Measurements from ENCODE around the gene PLEKHO1.
"Not testable (repeated sequence)": the region's sequence is repeated elsewhere in the genome, so short reads cannot be mapped to it uniquely, and the experiment has no call there.

Gene PLEKHO1, protein sequence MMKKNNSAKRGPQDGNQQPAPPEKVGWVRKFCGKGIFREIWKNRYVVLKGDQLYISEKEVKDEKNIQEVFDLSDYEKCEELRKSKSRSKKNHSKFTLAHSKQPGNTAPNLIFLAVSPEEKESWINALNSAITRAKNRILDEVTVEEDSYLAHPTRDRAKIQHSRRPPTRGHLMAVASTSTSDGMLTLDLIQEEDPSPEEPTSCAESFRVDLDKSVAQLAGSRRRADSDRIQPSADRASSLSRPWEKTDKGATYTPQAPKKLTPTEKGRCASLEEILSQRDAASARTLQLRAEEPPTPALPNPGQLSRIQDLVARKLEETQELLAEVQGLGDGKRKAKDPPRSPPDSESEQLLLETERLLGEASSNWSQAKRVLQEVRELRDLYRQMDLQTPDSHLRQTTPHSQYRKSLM

DNA sequence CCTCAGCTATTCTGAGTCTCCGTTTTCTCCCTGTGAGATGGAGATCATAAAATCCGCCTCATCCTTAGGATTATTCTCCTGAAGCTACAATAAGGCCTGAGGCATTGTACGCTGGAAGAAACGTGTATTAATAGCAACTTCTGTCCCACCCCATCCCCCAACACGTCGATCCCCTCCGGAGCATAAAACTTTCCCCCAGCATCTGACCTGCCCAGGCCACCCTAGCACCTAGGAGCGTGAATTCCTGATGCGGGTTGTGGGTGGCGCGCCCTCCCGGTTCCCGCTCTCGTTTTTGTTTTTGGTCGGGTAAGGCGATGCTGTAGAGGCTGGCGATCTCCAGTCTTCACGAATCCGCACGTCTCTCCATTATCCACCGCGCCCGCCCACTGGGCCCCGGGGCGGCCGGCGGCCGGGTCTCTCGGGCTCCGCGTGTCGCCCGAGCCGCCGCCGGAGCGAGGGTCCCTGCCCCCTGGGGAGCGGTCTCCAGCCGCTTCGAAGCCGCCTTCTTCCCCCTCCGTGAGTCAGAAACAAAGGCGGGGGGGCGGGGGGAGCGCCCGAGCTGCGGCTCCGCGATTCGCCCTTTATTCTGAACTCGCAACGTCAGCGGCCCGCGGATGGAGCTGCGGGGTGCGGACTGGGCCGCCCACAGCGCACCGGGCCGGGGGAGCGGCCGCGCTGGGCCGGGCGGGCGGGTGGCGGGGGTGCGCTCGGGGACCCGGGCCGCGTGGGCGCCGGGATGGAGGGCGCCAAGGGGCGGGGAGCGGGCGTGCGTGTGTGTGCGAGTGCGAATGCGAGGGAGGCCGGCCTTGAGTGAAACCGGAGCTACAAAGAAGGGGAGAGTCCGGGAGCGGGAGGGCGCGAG is at the start of gene PLEKHO1:
PLEKHO1 (plus strand) TSS at position 646 of the 862 bp plus-strand sequence. CDS start 342 bp downstream, outside the sequence.
- DNase-seq (ENCODE audit: low spot score), result peak; percentile 52

DNA sequence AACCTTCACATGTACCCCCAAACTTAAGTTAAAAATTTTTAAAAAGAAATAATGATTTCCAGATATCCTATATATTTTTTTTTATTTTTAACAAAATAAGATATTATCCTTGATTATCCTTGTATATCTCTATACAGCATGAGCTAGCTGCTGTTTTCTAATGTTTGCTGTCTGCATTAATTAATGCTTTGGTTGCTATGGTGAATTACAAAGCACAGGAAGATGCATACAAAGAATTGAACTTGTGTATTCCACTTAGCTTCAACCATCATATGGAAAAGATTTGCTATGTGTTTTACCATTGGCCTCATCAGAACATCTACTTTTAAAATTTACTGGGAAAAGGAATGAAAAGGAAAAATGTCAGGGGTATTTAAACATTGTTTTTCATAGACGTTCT is 46.7 kb upstream of the PLEKHO1 start:
- DNase-seq (ENCODE audit: low spot score), result no peak

DNA sequence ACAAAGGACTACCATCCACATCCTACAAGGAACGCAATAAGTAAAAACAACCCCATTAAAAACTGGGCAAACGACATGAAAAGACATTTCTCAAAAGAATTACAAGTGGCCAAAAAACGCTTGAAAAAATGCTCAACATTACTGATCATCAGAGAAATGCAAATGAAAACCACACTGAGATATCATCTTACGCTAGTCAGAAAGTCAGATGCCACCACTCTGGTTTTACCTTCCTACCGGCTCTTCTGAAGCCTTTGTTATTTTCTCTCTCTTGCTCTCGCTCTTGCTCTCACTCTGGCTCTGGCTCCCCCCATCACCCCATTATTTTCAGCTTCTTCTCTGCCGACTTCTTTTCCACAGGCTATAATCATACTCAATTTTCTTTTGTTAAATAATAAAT is 43.4 kb upstream of the PLEKHO1 start:
- DNase-seq (ENCODE audit: low spot score), result no peak

DNA sequence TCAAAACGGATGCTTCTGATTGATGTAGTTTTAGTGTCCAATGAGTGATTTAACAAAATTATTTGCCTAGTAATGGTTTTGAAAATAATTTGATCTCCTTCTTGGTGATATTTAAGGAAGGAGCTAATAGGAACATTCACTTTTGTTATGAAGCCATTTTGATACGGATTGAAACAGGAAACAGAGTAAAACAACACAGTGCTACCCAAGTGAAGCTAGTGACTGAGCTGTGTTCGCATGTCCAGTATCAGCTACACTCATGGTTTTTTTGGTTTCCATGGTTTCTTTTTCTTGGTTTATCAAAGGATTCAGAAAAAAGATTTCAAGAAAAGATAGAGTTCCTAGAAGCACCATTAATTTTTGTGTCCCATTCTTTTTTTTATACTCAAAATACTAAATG is 40.1 kb upstream of the PLEKHO1 start:
- no peak for DNase-seq (ENCODE audit: low spot score)

DNA sequence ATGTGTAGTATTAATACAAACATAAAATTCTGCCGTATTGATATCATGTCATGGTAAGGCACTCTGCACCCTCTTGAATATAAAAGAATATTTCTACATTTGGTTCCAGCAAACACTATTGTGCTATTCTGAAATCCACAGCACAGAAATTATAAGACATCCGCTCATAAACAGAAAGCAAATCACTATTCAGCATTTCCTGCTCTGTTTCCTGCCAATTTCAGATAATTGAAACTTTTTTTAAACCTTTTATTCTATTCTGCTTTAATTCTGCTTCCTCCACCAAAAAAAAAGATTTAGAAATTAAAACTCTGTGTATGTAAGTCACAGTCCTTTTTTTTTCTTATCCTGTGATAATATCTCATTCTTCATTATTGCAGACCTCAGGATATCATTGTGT is 39.6 kb upstream of the PLEKHO1 start:
- no peak for DNase-seq (ENCODE audit: low spot score)

DNA sequence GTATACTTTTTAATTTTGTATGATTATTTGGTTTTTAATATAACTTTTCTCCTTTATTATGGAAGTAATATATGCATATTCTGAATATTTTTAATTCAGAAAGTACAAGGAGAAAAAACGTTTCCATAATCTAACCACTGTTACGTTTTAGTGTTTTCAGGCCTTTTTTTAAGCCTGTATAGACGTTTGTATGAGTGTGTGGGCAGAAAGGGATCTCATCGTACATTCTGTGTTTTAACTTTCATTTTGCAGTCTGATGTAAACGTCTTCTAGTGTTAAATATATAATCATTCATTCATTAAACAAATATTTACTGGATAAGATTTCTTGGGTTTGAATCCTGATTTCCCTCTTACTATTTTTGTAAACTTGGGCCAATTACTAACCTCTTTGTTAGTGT is 38.0 kb upstream of the PLEKHO1 start:
- no peak for DNase-seq (ENCODE audit: low spot score)

DNA sequence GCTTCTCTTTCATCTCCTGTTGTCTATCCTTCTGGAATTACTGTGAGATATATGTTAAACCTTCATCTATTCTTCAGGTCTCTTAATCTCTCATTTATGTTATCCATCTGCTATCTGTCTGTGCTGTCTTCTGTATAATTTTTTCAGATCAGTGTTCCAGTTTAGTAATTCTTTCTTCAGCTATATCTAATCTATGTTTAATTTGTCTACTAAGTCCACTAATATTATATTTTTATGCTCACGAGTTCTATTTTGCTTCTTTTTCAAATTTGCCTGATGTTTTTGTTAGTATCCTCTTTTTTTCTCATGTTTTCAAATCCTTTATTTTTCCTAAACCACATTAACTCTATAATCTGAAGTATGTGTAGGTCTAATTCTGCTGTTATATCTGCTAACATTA is 34.6 kb upstream of the PLEKHO1 start:
- no peak for DNase-seq (ENCODE audit: low spot score)

DNA sequence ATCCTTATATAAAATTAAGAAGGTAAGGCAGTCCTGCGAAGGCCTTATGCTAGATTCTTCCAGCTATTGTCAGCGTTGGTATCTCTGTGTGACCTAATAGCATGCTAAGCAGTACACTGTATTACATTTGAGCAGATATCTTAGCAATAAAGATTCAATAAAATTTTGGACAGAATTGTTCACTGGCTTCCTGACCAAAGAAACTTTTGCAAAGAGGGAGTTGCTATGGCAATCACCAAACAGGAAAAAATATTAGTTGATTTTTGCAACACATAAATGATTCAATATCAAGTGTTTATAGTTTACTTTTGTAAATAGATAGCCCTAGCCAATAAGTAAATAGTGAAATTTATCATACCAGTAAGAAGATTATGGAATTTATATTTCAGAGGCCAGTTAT is 31.0 kb upstream of the PLEKHO1 start:
- no peak for DNase-seq (ENCODE audit: low spot score)

DNA sequence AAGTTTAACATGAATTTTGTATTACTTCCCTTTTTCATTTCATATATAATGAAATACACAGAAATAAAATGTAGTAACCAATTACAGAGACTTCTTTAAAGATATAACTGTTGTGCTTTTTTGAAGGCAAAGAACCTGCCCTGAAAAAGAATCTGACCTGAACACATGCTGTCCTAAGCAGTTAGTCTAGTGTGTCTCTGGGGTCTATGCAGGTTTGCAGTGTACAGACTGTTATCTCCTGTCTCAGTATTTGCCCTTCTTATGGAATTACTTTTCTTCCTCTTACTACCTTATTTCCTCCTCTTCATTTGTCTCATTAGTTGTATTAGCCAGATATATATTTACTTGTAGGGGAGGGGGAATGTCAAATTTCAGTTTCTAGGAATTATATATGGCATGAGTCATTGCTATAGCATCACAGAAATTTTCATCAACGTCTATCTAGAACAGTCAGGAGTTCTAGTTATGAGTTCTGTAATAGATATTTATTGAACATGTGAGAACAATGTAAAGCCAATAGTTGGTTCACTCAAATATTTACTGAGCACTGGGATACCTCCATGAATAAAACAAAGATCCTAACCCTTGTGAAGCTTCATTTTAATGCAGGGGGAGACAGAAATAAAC is 28.4 kb upstream of the PLEKHO1 start:
- DNase-seq (ENCODE audit: low spot score), result no peak

DNA sequence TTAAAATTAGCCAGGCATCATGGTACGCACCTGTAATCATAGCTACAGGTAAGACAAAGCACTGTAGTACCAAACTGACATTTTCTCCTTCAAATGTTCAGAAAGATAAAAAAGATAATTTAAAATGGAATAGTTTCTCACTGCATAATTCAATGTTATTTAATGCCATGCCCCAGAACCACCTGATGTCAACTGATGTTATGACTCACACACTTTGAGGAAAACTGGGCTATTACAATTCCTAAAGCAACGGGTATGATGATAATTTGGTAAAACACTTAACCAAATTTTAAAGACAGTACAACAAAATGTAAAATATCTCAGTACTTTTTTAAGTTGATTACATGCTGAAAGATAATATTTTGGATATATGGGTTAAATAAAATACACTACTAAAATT is 22.9 kb upstream of the PLEKHO1 start:
- DNase-seq (ENCODE audit: low spot score), result no peak

DNA sequence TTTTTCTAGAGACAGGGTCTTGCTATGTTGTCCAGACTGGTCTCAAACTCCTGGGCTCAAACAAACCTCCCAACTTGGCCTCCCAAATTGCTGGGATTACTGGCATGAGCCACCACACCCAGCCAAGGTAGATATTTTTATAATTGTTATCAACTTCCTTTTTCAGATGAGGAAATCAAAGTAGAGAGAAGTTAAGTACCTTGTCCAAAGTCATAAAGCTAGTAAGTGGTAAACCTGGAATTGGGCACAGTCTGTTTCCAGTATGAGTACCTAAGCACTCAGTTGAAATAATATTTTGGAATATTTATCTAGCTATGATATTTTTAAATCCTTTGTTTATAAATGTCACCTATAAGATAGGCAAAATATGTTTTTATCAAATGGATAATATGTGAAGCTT is 22.3 kb upstream of the PLEKHO1 start:
- DNase-seq (ENCODE audit: low spot score), result no peak

DNA sequence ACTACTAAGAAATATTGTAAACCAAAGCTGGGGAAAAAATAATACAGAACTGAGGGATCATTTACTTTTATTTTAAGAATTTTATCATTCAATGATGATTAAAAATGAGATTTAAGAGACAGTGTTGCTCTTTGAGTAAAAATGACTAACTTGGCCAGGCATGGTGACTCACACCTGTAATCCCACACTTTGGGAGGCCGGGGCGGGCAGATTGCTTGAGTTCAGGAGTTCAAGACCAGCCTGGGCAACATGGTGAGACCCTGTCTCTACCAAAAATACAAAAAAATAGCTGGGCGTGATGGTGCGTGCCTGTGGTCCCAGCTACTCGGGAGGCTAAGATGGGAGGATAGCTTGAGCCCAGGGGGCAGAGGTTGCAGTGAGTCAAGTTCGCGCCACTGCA is 21.8 kb upstream of the PLEKHO1 start:
- no peak for DNase-seq (ENCODE audit: low spot score)

DNA sequence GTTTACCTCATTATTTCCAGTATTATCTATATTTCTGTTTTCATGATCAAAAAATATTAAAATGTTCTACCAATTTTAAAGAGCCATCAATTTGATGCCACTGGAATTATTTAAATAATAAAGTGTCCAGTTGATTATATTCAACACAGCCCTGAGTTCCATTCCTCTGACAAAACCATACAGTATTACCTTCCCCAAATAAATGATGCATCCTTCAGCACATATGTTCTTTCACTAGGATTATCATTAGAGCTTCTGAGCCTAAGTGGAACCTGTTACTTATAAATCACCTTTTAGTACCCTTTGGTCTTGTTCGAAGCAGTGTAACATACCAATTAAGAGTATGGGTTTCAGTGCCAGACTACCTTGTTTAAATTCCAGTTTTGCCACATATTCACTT is 17.3 kb upstream of the PLEKHO1 start:
- no peak for DNase-seq (ENCODE audit: low spot score)

DNA sequence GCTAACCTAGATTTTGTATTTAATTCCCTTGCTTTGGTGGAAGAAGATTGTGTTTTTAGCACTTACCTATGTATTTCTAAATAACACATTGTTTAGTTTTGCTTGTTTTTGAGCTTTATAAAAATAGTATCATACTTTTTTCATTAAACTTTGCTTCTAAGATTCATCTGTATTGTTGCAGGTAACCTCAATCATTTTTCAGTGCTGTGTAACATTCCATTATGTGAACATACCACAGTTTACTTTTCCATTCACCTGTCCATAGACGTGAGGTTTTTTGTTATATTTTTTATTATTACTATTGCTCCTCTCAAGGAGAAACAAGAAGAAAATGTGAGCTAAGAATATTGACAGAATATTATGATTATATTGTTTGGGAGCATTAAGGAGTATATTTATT is 15.2 kb upstream of the PLEKHO1 start:
- DNase-seq (ENCODE audit: low spot score), result no peak

DNA sequence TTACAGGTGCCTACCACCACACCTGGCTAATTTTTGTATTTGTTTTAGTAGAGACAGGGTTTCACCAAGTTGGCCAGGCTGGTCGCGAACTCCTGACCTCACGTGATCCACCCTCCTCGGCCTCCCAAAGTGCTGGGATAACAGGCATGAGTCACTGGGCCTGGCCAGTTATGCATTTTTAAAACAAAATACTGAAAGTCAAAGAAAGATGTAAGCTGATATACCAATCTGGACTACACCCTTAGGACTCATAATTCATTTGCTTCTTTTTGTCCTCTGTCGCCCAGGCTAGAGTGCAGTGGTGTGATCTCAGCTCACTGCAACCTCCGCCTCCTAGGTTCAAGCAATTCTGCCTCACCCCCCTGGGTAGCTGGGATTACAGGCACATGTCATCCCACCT is 14.3 kb upstream of the PLEKHO1 start:
- not testable (repeated sequence) for DNase-seq (ENCODE audit: low spot score)

DNA sequence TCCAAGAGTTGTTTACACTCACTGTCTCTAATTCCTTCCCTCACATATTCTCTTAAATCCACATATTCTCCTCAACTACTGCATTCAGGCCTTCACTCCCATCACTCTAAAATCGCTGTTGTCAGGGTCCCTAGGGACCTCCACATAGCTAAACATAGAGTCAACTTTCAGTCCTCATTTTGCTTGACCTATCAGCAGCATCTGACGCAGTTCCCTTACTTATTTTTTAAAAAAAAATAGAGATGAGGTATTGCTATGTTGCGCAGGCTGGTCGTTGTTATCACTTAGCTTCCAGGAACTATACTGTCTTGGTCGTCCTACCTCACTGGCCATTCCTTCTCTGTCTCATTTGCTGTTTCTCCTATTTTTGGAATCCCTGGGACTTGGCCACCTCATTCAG is 11.7 kb upstream of the PLEKHO1 start:
- DNase-seq (ENCODE audit: low spot score), result no peak

DNA sequence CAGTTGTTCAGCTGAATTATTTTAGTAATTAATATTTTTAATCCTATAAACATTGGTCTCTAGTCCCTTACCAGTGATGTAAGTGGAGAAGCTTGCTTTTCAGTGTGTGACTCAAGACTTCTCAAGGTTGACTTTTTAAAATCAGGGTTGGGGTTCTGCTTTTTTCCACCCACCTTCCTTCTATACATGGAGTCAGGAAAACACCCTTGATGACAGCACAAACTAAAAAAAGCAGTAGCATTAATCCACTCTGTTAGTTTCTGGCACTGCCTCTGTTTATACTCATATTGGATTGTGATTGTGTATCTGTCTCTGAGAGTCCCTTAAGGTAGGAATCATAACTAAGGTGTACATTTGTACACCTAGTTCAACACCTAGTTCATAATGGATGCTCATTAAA is 8.3 kb upstream of the PLEKHO1 start:
- no peak for DNase-seq (ENCODE audit: low spot score)

DNA sequence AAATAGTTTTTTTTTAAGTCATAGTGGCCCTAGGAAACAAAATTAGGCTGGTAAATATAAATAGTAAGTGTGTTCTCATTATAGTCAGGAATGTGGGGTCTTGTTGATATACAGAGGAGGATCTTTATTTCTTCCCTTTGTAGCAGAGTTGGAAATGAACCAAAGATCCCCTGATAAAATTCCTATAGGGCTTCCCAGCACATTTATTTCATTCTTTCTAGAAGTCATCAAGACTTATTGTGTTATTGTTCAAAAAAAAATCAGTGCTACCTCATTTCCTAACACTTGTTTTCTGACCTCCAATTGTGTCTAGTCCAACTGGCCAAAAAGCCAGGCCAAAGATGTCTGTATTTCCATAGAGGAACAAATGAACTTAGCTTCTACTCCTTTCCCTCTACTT is 7.6 kb upstream of the PLEKHO1 start:
- no peak for DNase-seq (ENCODE audit: low spot score)

DNA sequence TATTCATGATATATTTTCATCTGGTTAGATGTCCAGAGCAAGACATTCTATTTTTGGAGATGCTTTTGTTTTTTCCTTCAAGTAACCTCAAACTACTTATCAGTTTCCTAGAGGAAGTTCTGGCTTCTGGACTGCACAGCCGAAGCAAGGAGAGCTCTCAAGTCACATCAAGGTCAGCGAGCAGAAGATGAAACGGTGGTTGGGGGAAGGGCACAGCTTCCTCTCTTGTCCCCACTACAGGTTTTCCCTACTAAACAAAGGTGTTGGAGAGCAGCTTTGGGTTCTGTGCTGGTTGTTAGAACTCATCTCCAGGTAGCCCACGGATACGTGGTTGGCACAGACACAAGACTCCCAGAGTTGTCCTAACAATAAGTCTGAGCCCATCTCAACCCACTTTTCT is 5.1 kb upstream of the PLEKHO1 start:
- no peak for DNase-seq (ENCODE audit: low spot score)

DNA sequence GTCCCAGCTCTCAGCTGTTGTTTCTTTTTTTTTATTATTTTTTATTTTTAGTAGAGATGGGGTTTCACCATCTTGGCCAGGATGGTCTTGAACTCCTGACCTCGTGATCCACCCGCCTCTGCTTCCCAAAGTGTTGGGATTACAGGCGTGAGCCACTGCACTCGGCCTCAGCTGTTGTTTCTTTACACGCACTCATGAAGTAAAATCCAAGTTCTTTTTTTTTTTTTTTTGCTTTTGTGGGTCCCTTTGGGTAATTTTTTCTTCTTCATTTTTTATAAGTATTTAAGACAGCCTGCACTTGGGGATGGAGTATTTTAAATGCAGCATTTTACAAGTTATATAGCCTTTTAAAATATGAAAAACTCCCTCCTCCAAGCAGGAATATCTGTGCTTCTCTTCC is 3.7 kb upstream of the PLEKHO1 start:
- DNase-seq (ENCODE audit: low spot score), result not testable (repeated sequence)

DNA sequence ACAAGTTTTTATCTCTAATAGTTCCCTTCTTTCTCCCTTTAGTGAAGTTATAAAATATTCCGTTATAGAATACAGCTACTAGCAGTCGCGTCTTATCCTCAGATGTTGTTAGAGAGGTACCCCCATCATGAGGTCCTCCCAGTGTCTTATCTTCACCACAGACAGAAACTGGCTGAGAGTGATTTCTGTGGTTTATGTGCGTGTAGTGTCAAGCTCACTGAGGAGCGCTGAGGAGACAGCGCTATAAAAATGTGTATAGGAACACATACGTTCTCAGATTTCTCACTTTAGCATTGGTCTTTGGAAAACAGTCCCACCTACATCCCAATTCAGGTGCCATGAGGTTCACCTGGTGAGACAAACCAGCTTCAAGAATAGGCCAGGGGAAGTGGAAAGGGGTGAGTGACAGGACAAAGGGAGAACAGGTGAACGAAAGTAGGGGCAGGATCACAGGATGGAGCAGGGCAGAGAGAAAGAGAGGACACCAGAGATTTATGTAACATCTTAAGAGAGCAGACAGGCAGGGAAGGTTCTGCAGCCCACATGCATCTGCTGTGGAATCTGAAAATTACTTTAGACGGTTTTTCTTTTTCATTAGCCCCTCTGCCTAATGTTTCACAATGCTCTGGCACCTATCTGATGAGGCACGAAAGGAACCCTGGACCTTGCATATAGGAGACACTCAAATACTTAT is 2.7 kb upstream of the PLEKHO1 start:
- no peak for DNase-seq (ENCODE audit: low spot score)

DNA sequence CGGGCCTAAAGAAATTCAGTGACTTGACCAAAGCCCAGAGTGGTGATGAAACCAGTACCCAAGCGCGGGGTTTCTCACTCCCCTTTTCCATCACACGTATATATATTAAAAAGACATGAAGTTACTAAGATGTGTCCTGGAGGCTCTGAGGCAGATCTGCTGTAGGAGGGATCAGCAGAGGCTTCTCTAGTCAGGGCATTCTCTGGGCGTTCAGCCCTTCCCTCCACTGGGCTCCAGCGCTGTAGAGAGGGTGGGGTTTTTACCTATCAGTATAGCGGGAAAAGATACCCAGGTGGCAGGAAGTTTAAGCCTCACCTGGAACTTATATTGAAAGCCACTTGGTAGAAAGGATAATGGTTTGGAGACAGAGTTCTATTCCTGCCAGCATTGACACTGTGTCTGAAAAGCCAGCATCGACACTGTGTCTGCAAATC is 862 bp upstream of the PLEKHO1 start:
- DNase-seq (ENCODE audit: low spot score), result no peak

Data from LoVo (cell line).